GM19240 (cell line): ENCODE results near the gene DBT.
"Not testable (repeated sequence)": the region's sequence is repeated elsewhere in the genome, so short reads cannot be mapped to it uniquely, and the experiment has no call there.

Source experiments
- DNase-seq: peaks from one replicate; pipeline ENCODE4 v3.0.0; 2011; ENCODE audit warnings: low spot score; ENCODE audit not compliant: insufficient read length

The DBT gene

DNA sequence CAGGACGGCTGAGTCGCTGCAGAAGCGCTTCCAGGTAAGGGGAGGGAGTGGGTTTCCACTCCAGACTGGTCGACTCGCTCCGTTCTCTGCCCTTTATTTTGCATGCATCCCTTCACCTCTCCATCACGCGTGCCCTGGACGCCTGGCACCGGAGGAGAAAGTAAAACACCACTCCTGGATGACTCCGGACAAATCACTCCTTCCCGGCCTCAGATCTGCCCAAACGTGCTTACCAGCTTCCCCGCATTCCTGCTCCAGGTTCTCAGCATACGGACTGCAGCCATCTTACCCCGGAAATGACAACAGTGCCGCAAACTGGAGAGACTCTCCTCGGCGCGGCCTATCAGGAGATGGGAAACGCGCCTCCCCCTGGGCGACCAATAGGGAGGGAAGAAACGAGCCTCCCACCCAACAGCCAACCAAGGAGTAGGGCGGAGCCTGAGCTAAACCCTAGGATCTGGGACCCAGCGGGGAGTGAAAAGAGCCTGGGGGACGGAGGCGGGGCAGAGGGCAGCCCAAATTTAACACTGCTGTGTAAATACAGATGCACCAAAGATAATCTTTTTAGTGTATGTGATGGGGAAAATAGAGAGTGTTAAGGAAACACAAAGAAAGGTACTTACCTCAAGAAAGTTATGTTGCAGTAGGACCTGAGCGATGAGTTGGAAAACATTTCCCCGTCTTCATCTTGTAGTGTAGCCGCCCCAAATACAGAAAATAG lies at the start of gene DBT:
Gene DBT, minus strand, starts transcription at position 298 of the 721 bp plus-strand sequence. Its CDS starts 14 bp downstream, at position 284.
- peak; percentile 94 for DNase-seq

DNA sequence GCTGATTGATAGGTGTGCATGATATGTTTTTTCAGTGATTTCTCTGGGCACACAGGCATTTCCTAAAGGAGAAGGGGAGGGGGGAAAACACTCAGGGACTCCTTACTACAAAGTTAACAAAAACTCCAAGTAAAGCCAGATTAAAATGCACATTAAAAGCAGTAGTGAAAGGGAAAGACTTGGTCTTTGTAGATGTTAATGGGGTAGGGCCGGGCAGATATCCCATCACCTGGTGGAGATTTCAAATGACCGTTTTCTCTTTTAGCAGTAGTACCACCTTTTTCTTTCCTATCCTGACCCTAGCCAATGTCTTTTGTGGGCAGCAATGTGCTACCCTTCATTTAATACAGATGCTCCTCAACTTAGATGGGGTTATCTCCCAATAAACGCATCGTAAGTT lies 48.9 kb upstream of the DBT start:
- DNase-seq: no peak

DNA sequence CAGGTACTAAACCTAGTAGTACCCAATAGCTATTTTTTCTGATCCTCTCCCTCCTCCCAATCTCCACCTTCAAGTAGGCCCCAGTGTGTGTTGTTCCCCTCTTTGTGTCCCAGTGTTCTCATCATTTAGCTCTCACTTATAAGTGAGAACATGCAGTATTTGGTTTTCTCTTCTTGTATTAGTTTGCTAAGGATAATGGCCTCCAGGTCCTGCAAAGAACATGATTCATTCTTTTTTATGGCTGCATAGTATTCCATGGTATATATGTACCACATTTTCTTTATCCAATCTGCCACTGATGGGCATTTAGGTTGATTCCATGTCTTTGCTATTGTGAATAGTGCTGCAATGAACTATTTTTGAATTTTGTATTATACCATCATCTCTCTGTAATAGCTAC lies 47.4 kb upstream of the DBT start:
- DNase-seq: not testable (repeated sequence)

DNA sequence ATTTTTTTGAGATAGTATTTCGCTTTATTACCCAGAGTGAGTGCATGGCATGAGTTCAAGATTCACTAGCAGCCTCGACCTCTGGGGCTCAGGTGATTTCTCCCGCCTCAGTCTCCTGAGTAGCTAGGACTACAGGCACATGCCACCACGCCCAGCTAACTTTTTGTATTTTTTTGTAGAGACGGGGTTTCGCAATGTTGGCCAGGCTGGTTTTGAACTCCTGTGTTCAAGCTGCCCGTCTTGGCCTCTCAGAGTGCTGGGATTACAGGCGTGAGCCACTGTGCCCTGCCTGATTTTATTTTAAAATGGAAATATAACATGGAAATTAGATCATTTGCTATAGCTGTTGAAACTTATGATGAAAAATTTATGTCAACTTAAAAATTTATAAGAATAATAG lies 46.5 kb upstream of the DBT start:
- no peak for DNase-seq

DNA sequence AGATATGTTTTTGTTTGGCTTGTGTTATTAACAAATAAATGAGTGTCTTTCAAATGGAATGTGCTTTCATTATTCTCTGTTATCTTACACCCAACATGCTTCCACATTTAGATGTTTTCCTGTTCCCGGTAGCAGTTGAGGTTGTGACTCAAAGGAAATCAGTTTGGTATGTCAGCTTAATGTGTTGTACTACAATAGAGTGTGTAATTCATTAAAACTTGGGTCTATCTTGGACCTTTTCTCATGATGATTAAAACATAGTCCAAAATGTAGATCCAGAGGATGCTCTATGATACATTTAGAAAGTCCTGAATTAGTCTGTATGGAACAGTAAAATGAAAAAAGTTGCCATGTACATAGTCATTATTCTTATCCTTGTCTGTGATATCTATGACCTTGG lies 43.1 kb upstream of the DBT start:
- DNase-seq: no peak

DNA sequence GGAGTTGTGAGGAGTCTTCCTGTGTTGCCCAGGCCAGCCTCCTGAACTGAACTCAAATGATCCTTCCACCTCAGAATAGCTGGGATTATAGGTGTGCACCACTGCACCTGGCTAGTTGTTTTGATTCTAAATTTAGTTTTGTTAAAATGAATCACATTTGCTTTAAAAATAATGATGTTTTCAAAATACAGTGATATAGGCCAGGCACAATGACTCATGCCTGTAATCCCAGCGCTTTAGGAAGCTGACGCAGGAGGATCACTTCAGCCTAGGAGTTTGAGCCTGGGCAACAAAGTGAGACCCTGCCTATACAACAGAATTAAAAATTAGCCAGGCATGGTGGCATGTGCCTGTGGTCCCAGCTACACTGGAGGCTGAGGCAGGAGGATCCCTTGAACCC lies 40.7 kb upstream of the DBT start:
- no peak for DNase-seq

DNA sequence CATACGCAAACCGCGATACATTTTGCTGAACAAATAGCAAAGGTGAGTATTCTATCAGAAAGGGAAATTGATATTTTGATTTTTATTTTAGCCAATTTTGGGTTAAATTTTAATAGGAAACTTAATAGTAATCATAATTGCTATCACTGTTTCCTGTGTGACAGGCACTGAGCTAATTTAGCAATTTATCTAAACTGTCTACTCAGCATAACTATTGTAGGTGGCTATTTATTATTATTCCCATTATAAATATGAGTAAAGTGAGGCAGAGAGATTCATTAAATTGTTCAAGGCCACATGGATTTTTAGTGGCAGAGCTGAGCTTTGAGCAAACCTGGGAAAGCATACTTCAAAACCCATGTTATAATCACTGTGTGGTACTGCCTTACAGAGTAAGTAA lies 37.5 kb upstream of the DBT start:
- no peak for DNase-seq

DNA sequence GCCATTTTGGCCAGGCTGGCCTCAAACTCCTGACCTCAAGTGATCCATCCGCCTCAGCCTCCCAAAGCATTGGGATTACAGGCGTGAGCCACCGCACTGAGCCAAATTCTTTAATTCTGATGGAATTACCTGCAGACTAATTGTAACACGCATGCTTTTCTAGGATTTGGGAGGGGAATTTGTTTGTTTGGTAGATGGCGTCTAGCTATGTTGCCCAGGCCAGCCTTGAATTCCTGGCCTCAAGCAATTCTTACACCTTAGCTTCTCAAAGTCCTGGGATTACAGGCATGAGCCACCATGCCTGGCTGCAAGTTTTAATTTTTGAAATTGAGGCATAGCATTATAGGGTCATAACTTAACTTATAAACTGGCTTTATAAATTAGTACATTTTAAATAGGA lies 35.0 kb upstream of the DBT start:
- no peak for DNase-seq

DNA sequence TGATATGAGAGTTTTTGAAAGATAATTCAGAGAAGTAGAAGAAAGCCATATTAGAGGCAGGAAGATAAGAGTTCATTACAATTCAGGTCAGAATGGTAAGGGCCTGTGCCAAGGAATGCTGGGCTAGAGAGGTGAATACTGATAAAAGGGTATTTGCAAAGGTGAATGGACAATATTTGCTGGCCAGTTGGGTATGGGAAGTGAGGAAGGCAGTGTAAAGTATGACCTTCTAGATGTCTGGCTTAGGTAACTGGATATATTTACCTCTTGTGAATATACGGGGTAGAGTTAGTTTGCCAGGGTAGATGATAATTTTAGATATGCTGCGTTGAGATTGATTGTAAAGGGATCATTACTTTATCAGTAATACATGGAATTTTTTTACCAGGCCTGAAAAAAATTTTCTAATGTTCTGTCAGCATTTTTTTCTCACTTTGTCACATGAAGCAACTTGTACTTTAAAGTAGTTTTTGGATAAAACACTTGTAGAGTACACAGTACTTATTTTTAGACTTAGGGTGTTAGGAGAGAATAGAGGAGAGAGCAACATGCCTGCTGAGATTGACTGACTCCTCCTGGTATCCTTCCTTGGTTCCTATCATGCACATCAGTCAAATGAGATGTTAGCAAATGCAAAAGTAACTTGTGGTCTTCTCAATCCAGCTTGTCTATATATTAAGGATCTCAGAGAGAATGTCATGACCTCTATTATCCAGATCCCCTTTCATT lies 30.5 kb upstream of the DBT start:
- DNase-seq: no peak

DNA sequence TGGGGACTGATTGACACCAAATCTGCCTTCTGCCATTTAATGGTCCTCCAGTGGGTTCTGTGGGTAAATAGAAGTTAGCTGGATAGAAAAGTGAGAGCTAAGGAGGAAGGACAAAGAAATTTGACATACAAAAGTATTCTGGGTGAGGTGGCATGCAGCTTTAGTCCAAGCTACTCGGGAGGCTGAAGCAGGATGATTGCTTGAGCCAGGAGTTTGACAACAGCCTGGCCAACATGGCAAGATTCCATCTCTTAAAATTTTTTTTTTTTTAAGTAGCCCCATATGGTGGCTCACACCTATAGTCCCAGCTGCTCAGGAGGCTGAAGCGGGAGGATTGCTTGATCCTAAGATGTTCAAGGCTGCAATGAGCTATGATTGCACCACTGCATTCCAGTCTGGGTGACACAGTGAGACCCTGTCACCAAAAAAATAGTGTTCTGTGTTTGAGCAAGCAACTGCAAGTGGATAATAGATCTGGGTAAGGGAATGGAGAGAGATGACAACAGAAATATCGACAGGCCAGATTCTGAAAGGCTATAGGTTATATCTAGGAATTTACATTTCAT lies 29.8 kb upstream of the DBT start:
- no peak for DNase-seq

DNA sequence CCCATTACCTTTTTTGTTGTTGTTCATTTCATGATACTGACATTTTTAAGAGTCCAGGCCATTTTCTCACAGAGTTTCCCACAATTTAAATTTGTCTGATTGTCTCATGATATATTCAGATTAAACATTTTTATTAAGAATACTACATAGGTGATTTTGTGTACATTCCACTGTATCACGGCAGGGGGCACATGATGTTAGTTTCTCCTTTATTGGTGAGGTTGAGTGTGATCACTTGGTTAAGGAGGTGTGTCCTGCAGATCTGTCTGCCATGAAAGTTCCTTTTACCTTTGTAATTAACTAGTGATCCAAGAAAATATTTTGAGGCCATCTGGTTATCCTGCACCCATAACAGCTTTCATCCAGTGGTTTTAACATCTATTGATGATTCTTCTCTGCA lies 28.2 kb upstream of the DBT start:
- DNase-seq: no peak

DNA sequence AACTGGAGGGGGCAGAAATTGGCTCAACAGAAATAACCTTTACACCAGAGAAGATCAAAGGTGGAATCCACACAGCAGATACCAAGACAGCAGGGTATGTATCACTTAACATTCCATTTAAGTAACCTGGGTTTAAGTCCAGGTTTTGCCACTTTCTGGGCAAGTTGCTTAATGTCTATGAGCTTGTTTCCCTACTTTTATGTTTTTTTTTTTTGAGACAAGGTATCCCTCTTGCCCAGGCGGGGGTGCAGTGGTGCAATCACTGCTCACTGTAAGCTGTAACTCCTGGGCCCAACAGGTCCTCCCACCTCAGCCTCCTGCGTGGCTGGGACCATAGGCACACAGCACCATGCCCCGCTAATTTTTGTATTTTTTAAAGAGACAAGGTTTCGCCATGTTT lies 18.6 kb upstream of the DBT start:
- DNase-seq: no peak

DNA sequence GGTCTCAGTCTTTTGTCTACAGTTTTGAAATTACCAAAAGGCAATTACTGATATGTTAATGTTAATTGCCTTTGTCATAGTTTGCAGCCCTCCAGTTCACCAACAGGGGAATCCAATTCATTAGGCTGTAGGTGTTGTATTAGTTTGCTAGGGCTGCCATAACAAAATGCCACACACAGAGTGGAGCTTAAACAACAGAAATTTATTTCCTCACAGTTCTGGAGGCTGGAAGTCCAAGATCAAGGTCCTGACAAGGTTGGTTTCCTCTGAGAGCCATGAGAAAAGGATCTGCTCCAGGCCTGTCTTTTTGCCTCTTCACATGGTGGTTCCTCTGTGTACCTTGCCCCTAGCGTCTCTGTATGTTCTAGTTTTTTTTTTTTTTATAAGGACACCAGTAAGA lies 17.6 kb upstream of the DBT start:
- no peak for DNase-seq

DNA sequence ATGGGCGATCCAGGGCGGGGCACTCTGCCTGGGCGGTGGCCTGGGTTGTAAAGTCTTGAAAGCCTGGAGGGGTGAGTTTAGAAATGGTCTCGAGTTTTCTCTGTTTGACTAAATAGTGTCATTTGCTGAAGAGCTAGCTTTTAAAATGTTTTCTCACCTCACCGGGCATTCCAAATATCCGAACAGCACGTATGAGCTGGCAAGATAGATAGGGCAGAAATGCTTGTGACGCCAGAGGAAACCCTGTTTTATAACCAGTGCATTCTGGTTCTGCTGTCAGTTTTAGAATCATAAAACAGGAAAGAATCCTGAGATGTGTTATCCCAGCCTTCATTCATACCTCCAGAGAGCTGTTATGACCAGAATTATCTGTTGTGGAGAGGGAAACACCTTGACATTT lies 17.1 kb upstream of the DBT start:
- no peak for DNase-seq

DNA sequence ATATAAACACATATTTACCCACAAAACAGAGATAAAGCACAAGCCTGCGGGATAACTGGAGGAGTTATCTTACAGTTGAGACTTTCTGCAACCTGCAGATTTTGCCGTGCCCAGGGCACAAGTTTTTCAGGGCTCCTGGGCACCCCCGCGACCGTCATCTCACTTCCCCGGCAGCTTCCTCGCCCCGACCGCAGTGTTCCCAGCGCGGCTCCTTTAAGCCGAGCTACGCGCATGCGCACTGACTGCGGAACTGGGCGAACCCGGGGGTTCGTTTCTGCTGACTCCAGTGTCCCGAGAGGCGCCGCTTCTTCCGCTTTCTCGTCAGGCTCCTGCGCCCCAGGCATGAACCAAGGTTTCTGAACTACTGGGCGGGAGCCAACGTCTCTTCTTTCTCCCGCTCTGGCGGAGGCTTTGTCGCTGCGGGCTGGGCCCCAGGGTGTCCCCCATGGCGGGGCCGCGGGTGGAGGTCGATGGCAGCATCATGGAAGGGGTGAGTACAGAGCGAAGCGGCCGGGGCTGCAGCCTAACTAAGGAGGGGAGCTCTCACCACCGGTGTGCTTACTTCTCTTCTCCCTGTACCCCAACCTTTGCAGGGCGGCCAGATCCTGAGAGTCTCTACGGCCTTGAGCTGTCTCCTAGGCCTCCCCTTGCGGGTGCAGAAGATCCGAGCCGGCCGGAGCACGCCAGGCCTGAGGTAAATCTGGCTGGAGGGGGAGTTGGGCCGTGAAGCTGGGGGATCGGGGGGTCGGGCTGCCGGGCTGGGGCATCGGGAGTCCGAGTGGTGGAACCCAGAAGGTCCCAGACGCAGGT lies 16.5 kb upstream of the DBT start, which contains the start of gene RTCA:
Gene RTCA, plus strand, starts transcription at position 286 of the 810 bp plus-strand sequence. Its CDS starts 160 bp downstream, at position 446.
- peak; percentile 70 for DNase-seq

DNA sequence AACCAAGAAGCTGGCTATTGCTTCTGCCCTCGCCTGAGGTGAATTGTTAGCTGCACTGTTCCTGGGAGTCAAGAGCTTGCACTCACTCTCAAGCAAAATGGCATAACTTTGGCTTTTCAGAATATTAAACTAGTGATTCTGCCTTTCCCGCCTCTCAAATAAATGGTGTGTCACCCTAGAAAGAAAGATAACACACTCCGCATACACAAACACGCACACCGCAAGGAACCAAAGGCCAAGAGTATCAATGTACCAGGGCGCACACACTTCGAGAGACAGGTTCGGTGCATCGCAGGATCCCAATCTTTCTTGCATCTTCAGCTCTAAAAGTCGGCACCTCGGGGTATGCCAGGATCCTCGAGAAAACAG lies 15.9 kb upstream of the DBT start:
- no peak for DNase-seq

DNA sequence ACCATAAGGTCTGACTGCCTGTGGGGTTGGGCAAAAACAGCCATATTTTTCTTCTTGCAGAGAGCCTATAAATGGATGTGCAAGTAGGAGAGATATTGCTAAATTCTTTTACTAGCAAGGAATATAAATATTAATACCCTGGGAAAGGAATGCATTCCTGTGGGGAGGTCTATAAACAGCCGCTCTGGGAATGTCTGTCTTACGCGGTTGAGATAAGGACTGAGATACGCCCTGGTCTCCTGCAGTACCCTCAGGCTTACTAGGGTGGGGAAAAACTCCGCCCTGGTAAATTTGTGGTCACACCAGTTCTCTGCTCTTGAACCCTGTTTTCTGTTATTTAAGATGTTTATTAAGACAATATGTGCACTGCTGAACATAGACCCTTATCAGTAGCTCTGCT lies 14.4 kb upstream of the DBT start:
- not testable (repeated sequence) for DNase-seq

DNA sequence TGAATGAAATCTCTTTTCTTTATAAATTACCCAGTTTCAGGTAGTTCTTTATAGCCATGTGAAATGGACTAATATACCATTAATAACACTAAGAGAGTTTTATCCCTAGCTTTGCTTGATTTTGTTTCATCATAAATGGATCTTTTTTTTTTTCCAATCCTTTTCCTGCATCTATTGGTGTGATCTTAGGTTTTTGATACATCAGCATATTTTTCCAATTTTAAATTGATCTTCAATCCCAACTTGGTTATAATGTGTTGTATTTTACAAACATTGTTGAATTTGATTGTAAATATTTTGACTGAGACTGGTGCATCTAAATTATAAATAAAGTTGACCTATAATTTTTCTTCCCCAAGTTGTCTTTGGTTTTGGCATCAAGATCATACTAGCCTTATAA lies 12.1 kb upstream of the DBT start:
- no peak for DNase-seq

DNA sequence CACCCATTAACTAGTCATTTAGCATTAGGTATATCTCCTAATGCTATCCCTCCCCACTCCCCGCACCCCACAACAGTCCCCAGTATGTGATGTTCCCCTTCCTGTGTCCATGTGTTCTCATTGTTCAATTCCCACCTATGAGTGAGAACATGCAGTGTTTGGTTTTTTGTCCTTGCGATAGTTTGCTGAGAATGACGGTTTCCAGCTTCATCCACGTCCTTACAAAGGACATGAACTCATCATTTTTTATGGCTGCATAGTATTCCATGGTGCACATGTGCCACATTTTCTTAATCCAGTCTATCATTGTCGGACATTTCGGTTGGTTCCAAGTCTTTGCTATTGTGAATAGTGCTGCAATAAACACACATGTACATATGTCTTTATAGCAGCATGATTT lies 8.8 kb upstream of the DBT start:
- not testable (repeated sequence) for DNase-seq

DNA sequence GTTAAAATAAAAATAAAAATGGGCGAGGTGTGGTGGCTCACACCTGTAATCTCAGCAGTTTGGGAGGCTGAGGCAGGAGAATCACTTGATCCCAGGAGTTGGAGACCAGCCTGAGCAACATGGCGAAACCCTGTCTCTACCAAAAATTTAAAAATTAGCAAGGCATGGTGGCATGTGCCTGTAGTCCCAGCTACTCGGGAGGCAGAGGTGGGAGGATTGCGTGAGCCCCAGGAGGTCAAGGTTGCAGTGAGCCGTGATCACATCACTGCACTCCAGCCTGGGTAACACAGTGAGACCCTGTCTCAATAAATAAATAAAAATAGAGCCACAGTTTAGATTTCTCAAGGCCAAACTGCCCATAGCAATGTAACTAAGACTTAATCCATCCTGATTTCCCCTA lies 6.6 kb upstream of the DBT start:
- not testable (repeated sequence) for DNase-seq

DNA sequence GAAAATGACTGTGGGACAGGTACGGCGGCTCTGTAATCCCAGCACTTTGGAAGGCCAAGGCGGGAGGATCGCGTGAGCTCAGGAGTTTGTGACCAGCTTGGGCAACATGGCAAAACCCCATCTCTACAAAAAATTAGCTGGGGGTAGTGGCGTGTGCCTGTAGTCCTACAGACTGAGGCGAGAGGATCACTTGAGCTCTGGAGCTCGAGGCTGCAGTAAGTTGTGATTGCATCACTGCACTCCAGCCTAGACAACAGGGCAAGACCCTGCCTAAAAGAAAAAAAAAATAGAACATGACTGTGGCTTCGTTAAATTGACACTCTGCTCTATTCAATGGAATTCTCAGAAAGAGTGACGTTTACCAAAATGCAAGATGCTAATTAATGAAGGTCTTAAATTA lies 3.9 kb upstream of the DBT start:
- no peak for DNase-seq

DNA sequence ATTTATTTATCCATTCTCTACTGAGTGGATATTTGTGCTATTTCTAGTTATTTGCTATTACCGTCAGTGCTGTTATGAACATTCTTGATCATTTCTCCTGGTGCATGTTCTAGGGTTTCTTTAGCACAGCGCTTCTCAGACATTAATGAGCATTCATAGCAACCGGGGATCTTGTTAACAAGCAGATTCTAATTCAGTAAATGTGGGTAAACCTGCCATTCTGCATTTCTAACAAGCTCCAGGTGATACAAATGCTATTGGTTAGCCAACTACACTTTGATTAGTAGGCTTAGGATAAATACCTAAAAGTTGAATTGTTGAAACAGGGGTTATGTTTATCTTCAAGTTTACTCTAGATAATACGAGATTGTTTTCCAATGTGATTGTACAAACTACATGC lies 3.3 kb upstream of the DBT start:
- DNase-seq: no peak
